A673 (cell line): ENCODE results near the gene HLA-F. TPM values are rescaled to one million over a fixed set of nuclear protein-coding genes. Genes with fewer than 3 reads are reported as not detected.

Experiments used
- BruUV-seq: library from RNA; stranded (reverse); fragments of 400-500 nt; replicated peaks from 2 replicates; lab custom pipeline; 2021; lab: Mats Ljungman, UMichigan
- CTCF ChIA-PET: fragments of 300-600 bp; sonication (Branson Sonifier 250); formaldehyde crosslinking; loops from one replicate; lab custom pipeline; 2022; ENCODE audit warnings: antibody characterized with exemption; lab: Charles Lee
- POLR2A ChIA-PET: fragments of 300-600 bp; sonication (Branson Sonifier 250); formaldehyde crosslinking; loops from one replicate; lab custom pipeline; 2022; ENCODE audit warnings: antibody characterized with exemption; ENCODE audit not compliant: low non-redundant PET; lab: Charles Lee
- DNase-seq: peaks from one replicate; pipeline ENCODE4 v3.0.0-alpha.2; 2015; ENCODE audit warnings: low spot score
- H3K27ac ChIP-seq: fragments of 200-600 bp; sonication (generic); 2 replicates; pipeline ENCODE4 v1.5.1; 2016; ENCODE audit warnings: mixed run types, low read depth, mild to moderate bottlenecking, mixed read lengths, antibody characterized with exemption, low read length; ENCODE audit not compliant: poor library complexity, severe bottlenecking
- H3K27me3 ChIP-seq: fragments of 200-600 bp; sonication (generic); replicated peaks from 2 replicates; pipeline ENCODE4 v1.6.1; 2017; ENCODE audit warnings: mixed run types, low read depth, mild to moderate bottlenecking, mixed read lengths, antibody characterized with exemption, low read length; ENCODE audit not compliant: insufficient read depth, poor library complexity
- H3K36me3 ChIP-seq: fragments of 200-600 bp; sonication (generic); 2 replicates; pipeline ENCODE4 v1.6.1; 2016; ENCODE audit warnings: mixed run types, mild to moderate bottlenecking, mixed read lengths, antibody characterized with exemption, low read length; ENCODE audit not compliant: insufficient read depth, poor library complexity, severe bottlenecking
- H3K4me1 ChIP-seq: fragments of 200-600 bp; sonication (generic); 2 replicates; pipeline ENCODE4 v1.6.1; 2017; ENCODE audit warnings: mixed run types, mild to moderate bottlenecking, mixed read lengths, antibody characterized with exemption, low read length; ENCODE audit not compliant: insufficient read depth, poor library complexity, severe bottlenecking
- H3K4me3 ChIP-seq: fragments of 200-600 bp; sonication (generic); 2 replicates; pipeline ENCODE4 v1.5.1; 2016; ENCODE audit warnings: low read depth, mixed run types, mild to moderate bottlenecking, mixed read lengths, low read length; ENCODE audit not compliant: poor library complexity, severe bottlenecking
- H3K9me3 ChIP-seq: fragments of 200-600 bp; sonication (generic); 2 replicates; pipeline ENCODE4 v1.6.1; 2016; ENCODE audit warnings: mixed run types, low read depth, mild to moderate bottlenecking, mixed read lengths, antibody characterized with exemption, low read length; ENCODE audit not compliant: poor library complexity, severe bottlenecking
- CTCF ChIP-seq: fragments of 300-800, 200-600 bp; sonication (generic); conservative IDR thresholded peaks from 2 replicates; pipeline ENCODE4 v1.5.1; 2017; ENCODE audit warnings: low read depth, mild to moderate bottlenecking, antibody characterized with exemption, low read length, moderate library complexity, mixed read lengths
- EZH2 ChIP-seq: fragments of 200-600 bp; sonication (generic); IDR thresholded peaks from 2 replicates; pipeline ENCODE4 v1.6.1; 2017; ENCODE audit warnings: borderline replicate concordance, low read depth, mild to moderate bottlenecking, mixed read lengths, antibody characterized with exemption, low read length; ENCODE audit not compliant: poor library complexity, severe bottlenecking
- intact Hi-C: fragments of 100-400 bp; cut with micrococcal nuclease; formaldehyde crosslinking; loops from one replicate; pipeline ENCODE4 v1.10.0; 2022; ENCODE audit not compliant: unreplicated experiment
- total RNA-seq: library from RNA; stranded (reverse); gene quantifications from 2 replicates; pipeline ENCODE4 v1.2.3, GENCODE V29; 2021

The HLA-F gene
- total RNA-seq, 1 experiment from 2014 or later: not detected

GRCh38 chr6:29748391-29749307 lies 25.4 kb downstream of the HLA-F start:
- ChIA-PET POLR2A (no interaction called here), CTCF (interaction anchor here (1.1 kb wide), 1 partner anchor 99 kb away, joined by 5 read pairs; no protein-coding TSS in a partner anchor)
- no peaks in the 10 kb centered on the region for H3K9me3 ChIP-seq
- H3K27me3 ChIP-seq: peaks cover 21% of the 10 kb centered on the region
- peak overlapping the region; percentile 44 for H3K4me3 ChIP-seq
- peak; percentile 83 for DNase-seq
- TF ChIP-seq CTCF (no peak), EZH2 (no peak)
- H3K27ac ChIP-seq: no peak overlapping the region
- peaks cover 14% of the 10 kb centered on the region for H3K4me1 ChIP-seq
- no TSS peak for BruUV-seq
- intact Hi-C loops: no loop called here
- no peaks in the 10 kb centered on the region for H3K36me3 ChIP-seq

- H3K27ac ChIP-seq: no peak overlapping the region
- CTCF ChIA-PET: interaction anchor here (1.1 kb wide), 1 partner anchor 99 kb away, joined by 5 read pairs; no protein-coding TSS in a partner anchor
- H3K27me3 ChIP-seq: peaks cover 21% of the 10 kb centered on the region
- no peaks in the 10 kb centered on the region for H3K36me3 ChIP-seq
- no peaks in the 10 kb centered on the region for H3K9me3 ChIP-seq
- no TSS peak for BruUV-seq
- intact Hi-C loops: no loop called here
- DNase-seq: no peak
- H3K4me3 ChIP-seq: peak overlapping the region; percentile 44
- TF ChIP-seq EZH2 (no peak), CTCF (no peak)
- POLR2A ChIA-PET: no interaction called here
- H3K4me1 ChIP-seq: peaks cover 14% of the 10 kb centered on the region
Measured at GRCh38 chr6:29749308-29749662, 26.1 kb downstream of the HLA-F start.

- no peak overlapping the region for H3K27ac ChIP-seq
- intact Hi-C loops: loop anchor here (5.0 kb wide), 1 partner anchor 42 kb away; no protein-coding TSS in a partner anchor
- H3K9me3 ChIP-seq: no peaks in the 10 kb centered on the region
- H3K4me1 ChIP-seq: peaks cover 14% of the 10 kb centered on the region
- no peak overlapping the region for H3K4me3 ChIP-seq
- ChIA-PET CTCF (interaction anchor here (1.1 kb wide), 1 partner anchor 100 kb away, joined by 5 read pairs; no protein-coding TSS in a partner anchor), POLR2A (no interaction called here)
- no peak for DNase-seq
- no peak for TF ChIP-seq CTCF
- no peak for TF ChIP-seq EZH2
- no TSS peak for BruUV-seq
- H3K36me3 ChIP-seq: no peaks in the 10 kb centered on the region
- H3K27me3 ChIP-seq: peaks cover 21% of the 10 kb centered on the region
Measured at GRCh38 chr6:29749668-29750067, 26.4 kb downstream of the HLA-F start.
